Cardiac fibroblast (primary cell): ENCODE results near the gene AK9.

Source experiments
- DNase-seq, 2 donors: peaks; one replicate each; pipeline versions ENCODE4 v3.0.0 to v3.0.0-alpha.2; 2010; ENCODE audit warnings: low read depth in 2 of 2
- H3K4me3 ChIP-seq, 2 donors: replicated peaks in 1 of 2; 1 replicate in 1 of 2; 2 replicates in 1 of 2; pipeline ENCODE4 v1.5.1; 2011; ENCODE audit warnings: low read depth in 2 of 2, low read length in 2 of 2, mild to moderate bottlenecking in 2 of 2, moderate library complexity in 1 of 2
- TF ChIP-seq, protein P1 (sequence below): IDR thresholded peaks from one replicate; pipeline ENCODE4 v1.5.1; 2011; ENCODE audit warnings: low read depth, mild to moderate bottlenecking, low read length, inconsistent platforms

The AK9 gene

DNA sequence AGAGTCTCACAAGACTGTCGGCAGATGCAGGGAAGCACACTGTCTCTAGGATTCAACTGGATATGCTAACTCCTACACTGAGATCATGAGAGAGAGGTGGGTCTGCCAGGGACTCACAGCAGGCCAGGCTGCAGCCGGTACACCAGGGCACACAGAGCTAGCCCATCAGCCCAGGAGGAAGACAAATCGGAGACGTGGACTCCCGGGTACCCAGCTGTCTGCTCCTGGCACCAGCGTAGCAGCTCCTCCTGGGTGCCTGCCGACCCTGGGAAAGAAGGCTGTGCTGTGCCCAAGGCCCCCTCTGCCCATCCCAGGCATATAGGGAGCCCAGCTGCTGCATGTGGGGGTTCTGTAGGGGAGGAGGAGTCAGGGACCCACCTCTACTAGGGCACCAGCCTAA, 242.4 kb downstream of the AK9 start:
- TF ChIP-seq, protein P1, sequence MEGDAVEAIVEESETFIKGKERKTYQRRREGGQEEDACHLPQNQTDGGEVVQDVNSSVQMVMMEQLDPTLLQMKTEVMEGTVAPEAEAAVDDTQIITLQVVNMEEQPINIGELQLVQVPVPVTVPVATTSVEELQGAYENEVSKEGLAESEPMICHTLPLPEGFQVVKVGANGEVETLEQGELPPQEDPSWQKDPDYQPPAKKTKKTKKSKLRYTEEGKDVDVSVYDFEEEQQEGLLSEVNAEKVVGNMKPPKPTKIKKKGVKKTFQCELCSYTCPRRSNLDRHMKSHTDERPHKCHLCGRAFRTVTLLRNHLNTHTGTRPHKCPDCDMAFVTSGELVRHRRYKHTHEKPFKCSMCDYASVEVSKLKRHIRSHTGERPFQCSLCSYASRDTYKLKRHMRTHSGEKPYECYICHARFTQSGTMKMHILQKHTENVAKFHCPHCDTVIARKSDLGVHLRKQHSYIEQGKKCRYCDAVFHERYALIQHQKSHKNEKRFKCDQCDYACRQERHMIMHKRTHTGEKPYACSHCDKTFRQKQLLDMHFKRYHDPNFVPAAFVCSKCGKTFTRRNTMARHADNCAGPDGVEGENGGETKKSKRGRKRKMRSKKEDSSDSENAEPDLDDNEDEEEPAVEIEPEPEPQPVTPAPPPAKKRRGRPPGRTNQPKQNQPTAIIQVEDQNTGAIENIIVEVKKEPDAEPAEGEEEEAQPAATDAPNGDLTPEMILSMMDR: no peak
- H3K4me3 ChIP-seq: no peak overlapping the region

GRCh38 chr6:109447878-109448555, 243.0 kb downstream of the AK9 start:
- DNase-seq: peak in 1 of 2 donors; percentile 12

More for the DNA sequence above, 242.4 kb downstream of the AK9 start:
- no peak for DNase-seq

DNA sequence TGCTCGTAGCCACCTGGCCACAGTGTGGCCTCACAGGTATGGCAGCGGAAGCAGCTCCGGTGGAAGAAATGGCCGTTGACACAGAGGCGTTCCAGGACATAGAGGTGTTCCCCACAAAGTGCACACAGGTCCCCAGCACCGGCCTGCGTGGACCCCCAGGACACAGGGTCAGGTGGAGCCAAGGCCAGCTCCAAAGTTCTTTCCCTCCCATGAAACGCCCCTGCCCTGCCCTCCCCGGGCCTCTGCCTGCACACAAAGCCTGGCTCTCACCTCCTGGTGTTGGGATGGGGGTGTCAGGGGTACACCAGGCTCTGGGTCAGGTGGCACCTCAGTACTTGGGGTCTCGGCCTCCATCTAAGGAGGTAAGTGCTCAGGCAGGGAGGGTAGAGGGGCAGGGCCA, 243.9 kb downstream of the AK9 start:
- no peak for DNase-seq
- no peak overlapping the region for H3K4me3 ChIP-seq
- TF ChIP-seq, protein P1: no peak

More at GRCh38 chr6:109447878-109448555, 243.0 kb downstream of the AK9 start:
- TF ChIP-seq, protein P1: no peak
- H3K4me3 ChIP-seq: no peak overlapping the region

DNA sequence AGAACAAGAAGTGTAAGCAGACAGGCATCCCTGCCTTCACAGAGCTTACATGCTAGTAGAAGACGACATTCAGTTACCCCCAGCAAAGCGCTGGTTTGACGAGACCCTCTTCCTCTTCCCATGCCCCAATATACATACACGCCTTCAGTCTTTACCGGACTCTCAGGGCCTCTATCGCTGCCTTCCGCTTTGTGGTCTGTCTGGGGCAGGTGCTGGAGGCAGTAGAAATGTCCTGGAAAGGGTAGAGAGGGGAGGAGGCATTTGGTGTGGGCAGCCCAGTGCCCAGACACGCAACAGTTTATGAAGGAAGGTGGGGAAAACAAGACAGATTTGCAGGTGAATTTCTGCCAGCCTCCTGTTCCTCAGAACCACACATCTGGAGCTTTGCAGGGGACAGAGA, 244.5 kb downstream of the AK9 start:
- H3K4me3 ChIP-seq: no peak overlapping the region
- DNase-seq: no peak
- TF ChIP-seq, protein P1: no peak

DNA sequence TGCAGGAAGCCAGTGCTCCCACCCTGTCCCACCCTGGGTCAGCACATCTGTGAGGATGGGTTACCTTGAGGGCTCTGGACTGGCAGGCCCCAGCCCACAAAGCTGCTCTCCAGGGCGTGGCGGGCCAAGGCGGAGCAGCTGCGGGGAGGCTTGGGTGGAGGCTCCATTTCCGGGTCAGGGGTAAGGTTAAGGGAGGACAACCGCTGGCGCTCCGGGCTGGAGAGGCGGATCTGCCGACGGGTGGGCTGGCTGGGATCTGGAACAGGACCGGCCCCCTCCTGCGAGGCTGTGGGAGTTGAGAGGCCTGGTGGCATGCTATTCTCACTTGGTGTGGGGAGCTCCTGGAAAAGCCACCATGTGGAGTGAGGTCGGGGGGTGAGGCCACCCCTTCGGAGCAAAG, 244.9 kb downstream of the AK9 start:
- TF ChIP-seq, protein P1: no peak
- no peak for DNase-seq
- H3K4me3 ChIP-seq: no peak overlapping the region

- DNase-seq: no peak
- H3K4me3 ChIP-seq: no peak overlapping the region
- TF ChIP-seq, protein P1: no peak
Measured at GRCh38 chr6:109445382-109445781, 245.6 kb downstream of the AK9 start.
